ENCODE measurements around the gene COBL. TPM values are rescaled to one million over a fixed set of nuclear protein-coding genes. Genes with fewer than 3 reads are reported as not detected.

The COBL gene
- total RNA-seq (2011; cell fraction: chromatin; rRNA removed; ENCODE audit: low replicate concordance) = 1.1 and 1.5 TPM in 2 replicates
- 0.39 and 0.67 TPM in 2 replicates for total RNA-seq (2011; cell fraction: nucleolus; rRNA removed)
- total RNA-seq (2011; cell fraction: nucleoplasm; rRNA removed) = 0.51 and 0.61 TPM in 2 replicates
- not detected in 2 replicates for total RNA-seq (2014; rRNA removed)
- total RNA-seq (2014; rRNA removed; fragmentation: Illumina TruSeq; extraction: Trizol) = 0.07 and 0.13 TPM in 2 replicates
- total RNA-seq (2015; rRNA removed; fragmentation: Illumina TruSeq; extraction: Trizol) = 0.08 and 0.11 TPM in 2 replicates
- total RNA-seq (2021) = 0.11 and 0.27 TPM in 2 replicates
- polyA plus RNA-seq (2011; rRNA removed) = 2.4 TPM in 2 replicates
- 0.75 and 1.1 TPM in 2 replicates for polyA plus RNA-seq (2011; cell fraction: cytosol; rRNA removed)
- 2.6 and 4.8 TPM in 2 replicates for polyA plus RNA-seq (2011; cell fraction: nucleus; rRNA removed)
- 0.04 and 0.09 TPM in 2 replicates for polyA plus RNA-seq (2012)
- polyA plus RNA-seq (2014; fragmentation: Illumina TruSeq; extraction: Trizol) = 0.07 and 0.19 TPM in 2 replicates
- not detected for polyA plus RNA-seq (2014; fragmentation: Nextera tagmentation; extraction: Ambion mirVana)
- 0.01 and 0.19 TPM in 2 replicates for polyA plus RNA-seq (2014; rRNA removed)
- polyA minus RNA-seq (2011; rRNA and poly(A)+ RNA removed) = 3.2 and 4.1 TPM in 2 replicates
- 1.0 and 3.1 TPM in 2 replicates for polyA minus RNA-seq (2011; cell fraction: cytosol; rRNA and poly(A)+ RNA removed)
- polyA minus RNA-seq (2011; cell fraction: nucleus; rRNA and poly(A)+ RNA removed) = 2.7 and 3.8 TPM in 2 replicates
- percentile 17 among the genes with signal in this experiment for Bru-seq, nascent RNA
- percentile 15 among the genes with signal in this experiment for BruChase-seq, experiment 1, labeled RNA remaining after a 2-hour chase
- BruChase-seq, experiment 2, labeled RNA remaining after a 6-hour chase = percentile 12 among the genes with signal in this experiment
- long read RNA-seq, experiment 1 = 0 reads
- long read RNA-seq, experiment 2 = 0 reads
- long read RNA-seq, experiment 3 = 0 reads

GRCh38 chr7:51316666-51317581, at the start of gene COBL:
COBL (minus strand) TSS chr7:51316809; CDS start chr7:51316633, 176 bp downstream.
- no peak within 1 kb of the TSS for H2AFZ ChIP-seq (ENCODE audit: low read depth, low read length)
- H3K4me1 ChIP-seq (replicated peaks in 1 of 2; ENCODE audit: control insufficient read depth in 2 of 2, insufficient read depth in 2 of 2, low read length in 2 of 2) = peaks cover 0 to 20% of the 10 kb centered on the region in 2 experiments; a peak in 2 of 5 replicates
- no peaks in the 10 kb centered on the region for H3K9me1 ChIP-seq (ENCODE audit: control insufficient read depth, insufficient read depth, low read length)
- H3K27me3 ChIP-seq (ENCODE audit: control insufficient read depth in 2 of 2, insufficient read depth in 2 of 2, low read length in 2 of 2) = peaks cover 5 to 38% of the 10 kb centered on the region in 2 experiments
- intact Hi-C loops (cut with micrococcal nuclease) = no loop called here
- H4K20me1 ChIP-seq (replicated peaks; ENCODE audit: control insufficient read depth, insufficient read depth, low read length) = peaks cover 5% of the 10 kb centered on the region; the same call in 1 of the 2 replicates
- POLR2A ChIA-PET = no interaction called here
- no peak within 1 kb of the TSS; the same call in 1 of the 2 replicates for H3K4me3 ChIP-seq
- in situ Hi-C loops (cut with MboI) = no loop called here
- no peak within 1 kb of the TSS for H3K4me2 ChIP-seq (ENCODE audit: insufficient read depth, low read length)
- peak; percentile 37 to 79 (median 58) for DNase-seq (ENCODE audit: extremely low read depth in 1 of 4, low spot score in 3 of 4)
- H3K79me2 ChIP-seq (ENCODE audit: control insufficient read depth, insufficient read depth, low read length) = no peaks in the 10 kb centered on the region
- H3K9me3 ChIP-seq (replicated peaks; ENCODE audit: control insufficient read depth, insufficient read depth, low read depth, low read length) = no peaks in the 10 kb centered on the region
- H3K36me3 ChIP-seq (ENCODE audit: control insufficient read depth, insufficient read depth, low read length) = no peaks in the 10 kb centered on the region
- CTCF ChIA-PET (ENCODE audit: low intra/inter-chr PET ratio) = no interaction called here
- no peak within 1 kb of the TSS for H3K9ac ChIP-seq (ENCODE audit: insufficient read depth in 1 of 2, low read depth in 2 of 2, low read length in 2 of 2)
- H3K27ac ChIP-seq (ENCODE audit: extremely low read depth, low read depth, low read length) = no peak within 1 kb of the TSS
- no peak for FAIRE-seq
- WGBS (ENCODE audit: insufficient coverage, low coverage, missing lambda C conversion rate) = 29% methylated on average over 29 of the region's 94 CpGs
- BruUV-seq (replicated peaks) = no TSS peak
- peak; percentile 56 for ATAC-seq
- TF ChIP-seq KAT7 (CRISPR knock-in tag; IDR thresholded peaks at IDR 0.05; ENCODE audit: borderline replicate concordance) (0 out of 2 replicates have a peak, but pooled peaks have one; percentile 45), ZFX (CRISPR knock-in tag; IDR thresholded peaks at IDR 0.05) (peak; percentile 54), GTF2B (IDR thresholded peaks at IDR 0.05; ENCODE audit: extremely low read depth, insufficient read length) (no peak), ZNF699 (CRISPR knock-in tag; IDR thresholded peaks at IDR 0.05; ENCODE audit: insufficient replicate concordance) (no peak), ZNF263 (CRISPR knock-in tag; IDR thresholded peaks at IDR 0.05; ENCODE audit: borderline replicate concordance) (peak; percentile 61), E2F6 (IDR thresholded peaks at IDR 0.05; ENCODE audit: borderline replicate concordance in 1 of 2, extremely low read depth in 1 of 2, insufficient read depth in 1 of 2, insufficient read length in 1 of 2, low read depth in 1 of 2, low read length in 1 of 2, poor library complexity in 1 of 2, severe bottlenecking in 1 of 2) (peak in 1 of 2 experiments; percentile 15), TFAP4 (CRISPR knock-in tag; IDR thresholded peaks at IDR 0.05; ENCODE audit: borderline replicate concordance) (peak; percentile 32; the same call in 1 of the 2 replicates), EGR1 (conservative IDR thresholded peaks at IDR 0.05) (0 out of 2 replicates have a peak, but pooled peaks have one; percentile 5), PHF8 (IDR thresholded peaks at IDR 0.05; ENCODE audit: borderline replicate concordance, low read length) (peak; percentile 39; the same call in 1 of the 2 replicates)
